Retina (tissue), 1 donor: ENCODE results near the gene ATP8A2.

Experiments
- DNase-seq: peaks from one replicate; pipeline ENCODE4 v3.0.0-alpha.2; 2016

The ATP8A2 gene

GRCh38 chr13:25645681-25646080 lies 273.9 kb downstream of the ATP8A2 start:
- no peak for DNase-seq

- DNase-seq, result no peak
These were observed 277.3 kb downstream of the ATP8A2 start for GRCh38 chr13:25649001-25649633.

GRCh38 chr13:25652764-25653163 lies 281.0 kb downstream of the ATP8A2 start:
- no peak for DNase-seq

GRCh38 chr13:25654322-25654721 lies 282.5 kb downstream of the ATP8A2 start:
- no peak for DNase-seq

- DNase-seq, result no peak
These were observed 285.4 kb downstream of the ATP8A2 start for GRCh38 chr13:25657157-25657556.

GRCh38 chr13:25659091-25659795 lies 287.5 kb downstream of the ATP8A2 start:
- DNase-seq, result no peak

GRCh38 chr13:25660996-25661395 lies 289.2 kb downstream of the ATP8A2 start:
- no peak for DNase-seq

- no peak for DNase-seq
These were observed 290.7 kb downstream of the ATP8A2 start for GRCh38 chr13:25662516-25662915.

- no peak for DNase-seq
These were observed 296.6 kb downstream of the ATP8A2 start for GRCh38 chr13:25668345-25668744.

- no peak for DNase-seq
These were observed 301.9 kb downstream of the ATP8A2 start for GRCh38 chr13:25673711-25674110.

- DNase-seq, result no peak
These were observed 302.6 kb downstream of the ATP8A2 start for GRCh38 chr13:25674371-25674770.

GRCh38 chr13:25675060-25675459 lies 303.3 kb downstream of the ATP8A2 start:
- no peak for DNase-seq

GRCh38 chr13:25677956-25678355 lies 306.2 kb downstream of the ATP8A2 start:
- DNase-seq, result no peak

GRCh38 chr13:25678398-25678797 lies 306.6 kb downstream of the ATP8A2 start:
- no peak for DNase-seq

GRCh38 chr13:25679159-25679558 lies 307.4 kb downstream of the ATP8A2 start:
- DNase-seq, result no peak

GRCh38 chr13:25679936-25680335 lies 308.2 kb downstream of the ATP8A2 start:
- DNase-seq, result no peak

GRCh38 chr13:25682276-25682675 lies 310.5 kb downstream of the ATP8A2 start:
- no peak for DNase-seq

GRCh38 chr13:25683056-25683455 lies 311.3 kb downstream of the ATP8A2 start:
- DNase-seq, result no peak

- DNase-seq, result no peak
These were observed 312.0 kb downstream of the ATP8A2 start for GRCh38 chr13:25683662-25684370.

GRCh38 chr13:25684491-25684890 lies 312.7 kb downstream of the ATP8A2 start:
- DNase-seq, result no peak

- no peak for DNase-seq
These were observed 315.2 kb downstream of the ATP8A2 start for GRCh38 chr13:25686831-25687470.

- no peak for DNase-seq
These were observed 315.9 kb downstream of the ATP8A2 start for GRCh38 chr13:25687471-25688225.

GRCh38 chr13:25688536-25688935 lies 316.8 kb downstream of the ATP8A2 start:
- DNase-seq, result no peak
